ENCODE measurements around the gene GLB1L2. TPM values are rescaled to one million over a fixed set of nuclear protein-coding genes. Genes with fewer than 3 reads are reported as not detected.

The GLB1L2 gene
- polyA plus RNA-seq, 1 of the 3 experiments (the other 2 are of a cell fraction) = 3.4 TPM

GRCh38 chr11:134287561-134287960 is 44.2 kb upstream of the GLB1L2 start:
- Histone ChIP-seq H2AFZ (ENCODE audit: low read depth) (no peak overlapping the region), H3K27me3 (ENCODE audit: insufficient read depth) (no peaks in the 10 kb centered on the region), H3K4me3 (ENCODE audit: low read depth in 2 of 2, low read length in 1 of 2) (no peak overlapping the region), H3K9me3 (no peaks in the 10 kb centered on the region), H3K27ac (ENCODE audit: low read depth in 2 of 2, low read length in 1 of 2) (no peak overlapping the region), H4K20me1 (ENCODE audit: insufficient read depth) (no peaks in the 10 kb centered on the region), H3K9me2 (no peaks in the 10 kb centered on the region), H3K9ac (no peak overlapping the region), H3K4me2 (no peak overlapping the region), H3F3A (replicated peaks; ENCODE audit: insufficient read depth) (no peaks in the 10 kb centered on the region), H3K79me2 (ENCODE audit: insufficient read depth) (no peaks in the 10 kb centered on the region), H3K36me3 (replicated peaks in 1 of 2; ENCODE audit: control insufficient read depth in 1 of 2, insufficient read depth in 2 of 2, low read length in 1 of 2) (no peaks in the 10 kb centered on the region), H3K4me1 (ENCODE audit: control insufficient read depth in 1 of 2, insufficient read depth in 2 of 2, low read depth in 1 of 2, low read length in 1 of 2) (no peaks in the 10 kb centered on the region)
- TF ChIP-seq CHD2 (IDR thresholded peaks at IDR 0.05; ENCODE audit: low read length, partially characterized antibody) (no peak), POLR2AphosphoS5 (IDR thresholded peaks at IDR 0.05; ENCODE audit: low read depth, low read length) (no peak)
- CTCF ChIA-PET = interaction anchor here (0.6 to 3.5 kb wide), 4 partner anchors 8 to 25 kb away, joined by 3 to 16 read pairs (median 4); partner anchors contain the start of gene GLB1L3
- DNase-seq = no peak
- WGBS (ENCODE audit: low lambda C conversion rate) = 70% methylated on average over 11 of the region's 12 CpGs
- POLR2A ChIA-PET = no interaction called here

- Histone ChIP-seq H3K9me2 (no peaks in the 10 kb centered on the region), H3K4me2 (no peak overlapping the region), H3K27ac (ENCODE audit: low read depth in 2 of 2, low read length in 1 of 2) (no peak overlapping the region), H3K36me3 (replicated peaks in 1 of 2; ENCODE audit: control insufficient read depth in 1 of 2, insufficient read depth in 2 of 2, low read length in 1 of 2) (no peaks in the 10 kb centered on the region), H2AFZ (ENCODE audit: low read depth) (no peak overlapping the region), H3K4me1 (ENCODE audit: control insufficient read depth in 1 of 2, insufficient read depth in 2 of 2, low read depth in 1 of 2, low read length in 1 of 2) (no peaks in the 10 kb centered on the region), H3K27me3 (ENCODE audit: insufficient read depth) (no peaks in the 10 kb centered on the region), H3K79me2 (ENCODE audit: insufficient read depth) (no peaks in the 10 kb centered on the region), H4K20me1 (ENCODE audit: insufficient read depth) (no peaks in the 10 kb centered on the region), H3K9ac (no peak overlapping the region), H3F3A (replicated peaks; ENCODE audit: insufficient read depth) (no peaks in the 10 kb centered on the region), H3K9me3 (no peaks in the 10 kb centered on the region), H3K4me3 (ENCODE audit: low read depth in 2 of 2, low read length in 1 of 2) (no peak overlapping the region)
- no peak for TF ChIP-seq RAD21 (IDR thresholded peaks at IDR 0.05; ENCODE audit: low read length)
- TF ChIP-seq EZH2phosphoT487 (IDR thresholded peaks at IDR 0.05; ENCODE audit: borderline replicate concordance, low read depth) = no peak
- TF ChIP-seq, protein P1, sequence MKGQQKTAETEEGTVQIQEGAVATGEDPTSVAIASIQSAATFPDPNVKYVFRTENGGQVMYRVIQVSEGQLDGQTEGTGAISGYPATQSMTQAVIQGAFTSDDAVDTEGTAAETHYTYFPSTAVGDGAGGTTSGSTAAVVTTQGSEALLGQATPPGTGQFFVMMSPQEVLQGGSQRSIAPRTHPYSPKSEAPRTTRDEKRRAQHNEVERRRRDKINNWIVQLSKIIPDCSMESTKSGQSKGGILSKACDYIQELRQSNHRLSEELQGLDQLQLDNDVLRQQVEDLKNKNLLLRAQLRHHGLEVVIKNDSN (IDR thresholded peaks at IDR 0.05; ENCODE audit: borderline replicate concordance, low read depth) = no peak
- no peak for TF ChIP-seq YY1 (IDR thresholded peaks at IDR 0.05; ENCODE audit: low read depth)
- TF ChIP-seq RCOR1 (IDR thresholded peaks at IDR 0.05; ENCODE audit: low read length) = no peak
- no peak for TF ChIP-seq CHD2 (IDR thresholded peaks at IDR 0.05; ENCODE audit: low read length, partially characterized antibody)
- TF ChIP-seq MEF2A (IDR thresholded peaks at IDR 0.05; ENCODE audit: borderline replicate concordance, low read depth) = no peak
- TF ChIP-seq RFX5 (IDR thresholded peaks at IDR 0.05; ENCODE audit: low read length) = no peak
- no peak for TF ChIP-seq CTCF (IDR thresholded peaks at IDR 0.05)
- TF ChIP-seq ELF1 (IDR thresholded peaks at IDR 0.05) = no peak
- no peak for TF ChIP-seq RXRA (IDR thresholded peaks at IDR 0.05; ENCODE audit: borderline replicate concordance, low read depth)
- no peak for TF ChIP-seq GABPA (IDR thresholded peaks at IDR 0.05; ENCODE audit: low read depth)
- no peak for TF ChIP-seq ZBTB33 (IDR thresholded peaks at IDR 0.05; ENCODE audit: borderline replicate concordance, low read depth)
- TF ChIP-seq TCF12 (IDR thresholded peaks at IDR 0.05) = no peak
- TF ChIP-seq FOXM1 (IDR thresholded peaks at IDR 0.05; ENCODE audit: low read depth) = no peak
- TF ChIP-seq MXI1 (IDR thresholded peaks at IDR 0.05; ENCODE audit: low read depth, low read length) = no peak
- TF ChIP-seq SIN3A (IDR thresholded peaks at IDR 0.05; ENCODE audit: borderline replicate concordance, low read depth, low read length) = no peak
- CTCF ChIA-PET = interaction anchor here (0.6 to 3.5 kb wide), 3 partner anchors 9 to 14 kb away, joined by 3 to 16 read pairs (median 4); partner anchors contain the start of gene GLB1L3
- POLR2A ChIA-PET = no interaction called here
- WGBS (ENCODE audit: low lambda C conversion rate) = 74% methylated on average over 11 of the region's 13 CpGs
- no peak for DNase-seq
These were observed 43.3 kb upstream of the GLB1L2 start for GRCh38 chr11:134288486-134288885.
